Mononuclear cell (primary cell): ENCODE results near the gene ZFP36. TPM values are rescaled to one million over a fixed set of nuclear protein-coding genes. Genes with fewer than 3 reads are reported as not detected.
"Not testable (repeated sequence)": the region's sequence is repeated elsewhere in the genome, so short reads cannot be mapped to it uniquely, and the experiment has no call there.

Source experiments
- H3K27me3 ChIP-seq: 2 replicates; pipeline ENCODE4 v1.6.0; 2011; ENCODE audit warnings: low read length, control low read depth; ENCODE audit not compliant: insufficient read depth
- H3K4me1 ChIP-seq: 2 replicates; pipeline ENCODE4 v1.5.1; 2011; ENCODE audit warnings: mild to moderate bottlenecking, low read length, control low read depth; ENCODE audit not compliant: insufficient read depth
- H3K4me3 ChIP-seq: 2 replicates; pipeline ENCODE4 v1.5.1; 2011; ENCODE audit warnings: mild to moderate bottlenecking, low read length, moderate library complexity
- H3K9me3 ChIP-seq: 2 replicates; pipeline ENCODE4 v1.5.1; 2011; ENCODE audit warnings: low read depth, mild to moderate bottlenecking, control low read depth, low read length
- total RNA-seq: library from RNA; depleted of rRNA; stranded (reverse); fragments of >200 nt; gene quantifications from one replicate; pipeline ENCODE4 v1.2.3, GENCODE V29; 2012

Gene ZFP36, protein sequence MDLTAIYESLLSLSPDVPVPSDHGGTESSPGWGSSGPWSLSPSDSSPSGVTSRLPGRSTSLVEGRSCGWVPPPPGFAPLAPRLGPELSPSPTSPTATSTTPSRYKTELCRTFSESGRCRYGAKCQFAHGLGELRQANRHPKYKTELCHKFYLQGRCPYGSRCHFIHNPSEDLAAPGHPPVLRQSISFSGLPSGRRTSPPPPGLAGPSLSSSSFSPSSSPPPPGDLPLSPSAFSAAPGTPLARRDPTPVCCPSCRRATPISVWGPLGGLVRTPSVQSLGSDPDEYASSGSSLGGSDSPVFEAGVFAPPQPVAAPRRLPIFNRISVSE
- 676 TPM for total RNA-seq

GRCh38 chr19:39406656-39407409, at the start of gene ZFP36:
Gene ZFP36 (plus strand): TSS chr19:39406847. CDS start chr19:39406905, 58 bp downstream.
- Histone ChIP-seq H3K27me3 (no peaks in the 10 kb centered on the region), H3K4me3 (peak within 1 kb of the TSS; percentile 100), H3K9me3 (no peaks in the 10 kb centered on the region), H3K4me1 (peaks cover 66% of the 10 kb centered on the region)

DNA sequence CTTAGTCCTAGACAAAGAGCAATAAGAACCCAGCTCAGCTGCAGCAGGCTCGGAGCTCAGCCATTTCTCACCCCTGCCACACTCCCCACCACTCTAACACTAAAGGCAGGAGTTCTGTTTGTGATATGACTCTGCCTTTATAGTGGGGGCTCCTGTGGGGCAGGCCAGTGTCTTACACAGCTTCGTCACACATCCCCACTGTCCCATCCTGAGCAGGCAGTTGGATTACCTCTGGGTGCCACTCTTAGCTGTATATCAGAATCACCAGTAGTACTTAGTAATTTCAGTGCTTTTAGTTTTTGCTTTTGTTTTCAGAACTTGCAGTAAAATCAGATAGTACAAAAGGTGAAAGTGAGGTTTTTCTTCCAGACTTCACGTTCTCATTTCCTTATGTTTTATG, 47.6 kb upstream of the ZFP36 start:
- Histone ChIP-seq H3K9me3 (no peaks in the 10 kb centered on the region), H3K27me3 (no peaks in the 10 kb centered on the region), H3K4me1 (no peaks in the 10 kb centered on the region), H3K4me3 (no peak overlapping the region)

DNA sequence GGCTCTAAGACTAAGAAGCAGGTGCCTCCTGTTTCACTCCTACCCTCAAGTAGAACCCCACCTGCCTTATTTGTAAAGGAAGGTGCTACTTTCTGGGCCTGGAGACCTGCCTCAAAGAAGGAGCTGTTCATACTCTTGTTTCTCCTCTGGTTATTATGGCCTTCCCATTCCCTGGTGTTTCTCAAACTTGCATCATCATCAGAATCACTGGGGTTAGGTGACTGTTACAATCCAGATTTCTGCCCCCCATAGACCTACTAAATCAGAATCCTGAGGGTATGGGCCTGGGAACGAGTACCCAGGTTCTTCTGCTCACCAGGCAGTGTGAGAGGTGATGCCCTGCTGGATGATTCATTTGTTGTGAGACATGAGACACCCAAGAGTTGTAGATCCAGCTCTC, 46.0 kb upstream of the ZFP36 start:
- no peak overlapping the region for H3K4me3 ChIP-seq
- no peaks in the 10 kb centered on the region for H3K9me3 ChIP-seq
- H3K4me1 ChIP-seq, result no peaks in the 10 kb centered on the region
- H3K27me3 ChIP-seq, result no peaks in the 10 kb centered on the region

DNA sequence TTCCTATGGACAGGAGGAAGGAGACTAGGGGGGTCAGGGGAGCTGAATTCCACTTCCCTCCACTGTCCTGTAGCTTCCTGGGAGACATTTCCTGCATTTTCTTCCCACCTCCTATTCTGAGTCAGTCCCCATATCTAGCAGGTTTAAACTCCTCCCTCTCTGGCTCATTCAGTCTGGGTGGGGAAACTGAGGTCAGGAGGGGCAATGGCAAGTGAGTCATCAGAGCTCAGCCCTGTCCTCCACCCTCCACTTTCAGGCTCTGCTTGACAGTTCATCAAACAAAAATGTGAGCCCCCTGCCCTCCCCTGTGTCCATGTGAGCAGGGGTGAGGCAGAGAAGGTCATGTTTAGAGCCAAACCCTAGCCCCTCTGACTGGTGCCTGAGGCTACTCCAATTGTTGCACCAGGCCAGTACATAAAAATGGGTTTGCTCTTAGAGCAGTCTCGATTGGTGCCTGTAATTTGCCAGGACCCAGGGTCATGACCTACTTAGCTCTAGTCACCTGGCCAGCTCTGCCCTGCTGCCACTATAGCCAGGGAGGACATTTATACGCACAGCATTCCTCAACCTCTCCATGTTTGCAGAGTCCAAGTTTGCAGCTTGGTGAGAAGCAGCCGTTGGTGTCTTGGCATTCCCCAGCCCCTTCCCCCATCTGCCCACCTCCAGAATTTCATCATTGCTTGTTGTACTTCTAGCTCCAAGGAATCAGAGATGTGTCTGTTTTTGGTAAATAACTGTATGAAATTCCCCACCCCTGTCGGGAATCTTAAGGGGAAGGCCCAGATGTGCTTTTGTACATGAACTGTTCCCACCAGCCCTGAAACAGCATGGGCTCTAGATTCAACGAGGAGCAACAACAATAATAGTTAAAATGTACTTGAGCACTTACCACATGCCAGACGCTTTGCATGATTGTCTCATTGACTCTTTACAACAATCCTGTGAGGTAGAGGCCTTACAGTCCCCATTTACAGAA, 43.7 kb upstream of the ZFP36 start:
- H3K4me3 ChIP-seq, result no peak overlapping the region
- H3K27me3 ChIP-seq, result no peaks in the 10 kb centered on the region
- H3K9me3 ChIP-seq, result no peaks in the 10 kb centered on the region
- no peaks in the 10 kb centered on the region for H3K4me1 ChIP-seq

GRCh38 chr19:39363901-39364457, 42.7 kb upstream of the ZFP36 start:
- Histone ChIP-seq H3K4me3 (no peak overlapping the region), H3K27me3 (no peaks in the 10 kb centered on the region), H3K9me3 (no peaks in the 10 kb centered on the region), H3K4me1 (no peaks in the 10 kb centered on the region)

GRCh38 chr19:39365531-39365930, 41.1 kb upstream of the ZFP36 start:
- H3K4me1 ChIP-seq, result no peaks in the 10 kb centered on the region
- H3K9me3 ChIP-seq, result no peaks in the 10 kb centered on the region
- no peak overlapping the region for H3K4me3 ChIP-seq
- H3K27me3 ChIP-seq, result no peaks in the 10 kb centered on the region

- Histone ChIP-seq H3K9me3 (no peaks in the 10 kb centered on the region), H3K4me3 (no peak overlapping the region), H3K4me1 (no peaks in the 10 kb centered on the region), H3K27me3 (no peaks in the 10 kb centered on the region)
Measured at GRCh38 chr19:39369200-39369599, 37.4 kb upstream of the ZFP36 start.

- no peaks in the 10 kb centered on the region for H3K4me1 ChIP-seq
- H3K9me3 ChIP-seq, result no peaks in the 10 kb centered on the region
- no peak overlapping the region for H3K4me3 ChIP-seq
- H3K27me3 ChIP-seq, result no peaks in the 10 kb centered on the region
Measured at GRCh38 chr19:39370735-39371134, 35.9 kb upstream of the ZFP36 start.

DNA sequence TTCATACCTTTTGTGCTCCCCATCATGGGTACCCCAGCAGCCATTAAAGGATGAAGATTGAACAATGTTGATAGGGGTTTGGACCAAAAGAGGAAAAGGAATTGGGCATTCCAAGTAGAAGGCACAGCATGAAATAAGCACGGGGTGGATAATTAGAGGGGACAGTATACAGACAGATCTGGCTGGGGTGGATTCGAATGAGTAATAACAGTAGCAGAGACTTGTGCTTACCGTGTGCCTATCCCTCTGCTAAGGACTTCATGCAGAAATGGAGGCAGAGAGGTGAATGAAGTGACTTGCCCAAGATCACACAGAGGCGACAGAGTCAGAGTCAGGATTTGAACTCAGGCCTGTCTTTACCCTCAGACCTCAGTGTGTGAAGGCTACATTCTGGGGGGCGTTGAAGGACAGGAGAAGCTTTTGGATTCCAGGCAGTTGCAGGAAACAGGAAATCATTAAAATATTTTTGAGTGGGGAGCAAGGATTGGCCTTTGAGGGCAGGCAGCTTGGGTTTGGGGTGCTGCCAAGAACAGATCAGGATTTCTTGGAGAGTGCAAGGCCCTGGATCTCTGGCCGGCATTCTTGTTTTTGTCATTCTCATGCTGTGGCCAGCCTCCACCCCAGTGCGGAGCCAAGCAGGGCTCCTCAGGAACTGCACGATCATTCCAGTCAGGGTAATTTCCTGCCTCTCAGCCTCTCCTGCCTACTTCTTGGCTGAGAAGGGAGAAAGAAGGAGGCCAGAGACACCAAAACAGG, 34.4 kb upstream of the ZFP36 start:
- H3K4me3 ChIP-seq, result no peak overlapping the region
- H3K9me3 ChIP-seq, result no peaks in the 10 kb centered on the region
- no peaks in the 10 kb centered on the region for H3K4me1 ChIP-seq
- no peaks in the 10 kb centered on the region for H3K27me3 ChIP-seq

GRCh38 chr19:39372941-39373340, 33.7 kb upstream of the ZFP36 start:
- Histone ChIP-seq H3K9me3 (no peaks in the 10 kb centered on the region), H3K4me3 (no peak overlapping the region), H3K4me1 (no peaks in the 10 kb centered on the region), H3K27me3 (no peaks in the 10 kb centered on the region)

- H3K27me3 ChIP-seq, result no peaks in the 10 kb centered on the region
- no peaks in the 10 kb centered on the region for H3K4me1 ChIP-seq
- no peaks in the 10 kb centered on the region for H3K9me3 ChIP-seq
- no peak overlapping the region for H3K4me3 ChIP-seq
Measured at GRCh38 chr19:39375929-39376328, 30.7 kb upstream of the ZFP36 start.

- H3K9me3 ChIP-seq, result no peaks in the 10 kb centered on the region
- H3K4me1 ChIP-seq, result no peaks in the 10 kb centered on the region
- H3K27me3 ChIP-seq, result no peaks in the 10 kb centered on the region
- no peak overlapping the region for H3K4me3 ChIP-seq
Measured at GRCh38 chr19:39377373-39378362, 29.0 kb upstream of the ZFP36 start.

DNA sequence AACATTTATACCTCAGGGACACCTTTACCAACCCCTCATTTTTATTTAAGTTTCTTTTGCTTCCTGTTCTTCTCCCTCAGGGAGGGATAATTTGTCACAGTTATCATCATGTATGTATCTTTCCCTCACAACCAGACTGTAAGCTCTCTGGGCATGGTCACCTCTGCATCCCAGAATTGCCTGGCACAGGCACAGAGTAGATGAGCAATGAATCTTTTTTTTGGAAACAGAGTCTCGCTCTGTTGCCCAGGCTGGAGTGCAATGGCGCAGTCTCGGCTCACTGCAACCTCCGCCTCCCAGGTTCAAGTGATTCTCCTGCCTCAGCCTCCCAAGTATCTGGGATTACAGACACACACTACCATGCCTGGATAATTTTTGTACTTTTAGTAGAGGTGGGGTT, 27.3 kb upstream of the ZFP36 start:
- not testable (repeated sequence) for H3K4me1 ChIP-seq, H3K9me3 ChIP-seq, H3K4me3 ChIP-seq, H3K27me3 ChIP-seq
